SK-N-SH treated with all-trans-retinoic acid at 6 μM for 48 hours (cell line): ENCODE measurements around the gene JPH3.

Experiments used
- ZFP30 ChIP-seq: fragments of 450-650 bp; formaldehyde crosslinking; IDR thresholded peaks from 2 replicates; pipeline ENCODE4 v1.5.0; 2022; ENCODE audit warnings: mild to moderate bottlenecking, moderate library complexity
- TF ChIP-seq, protein P1 (sequence below): fragments of 250-450 bp; sonication (Bioruptor Pico); IDR thresholded peaks from 2 replicates; pipeline ENCODE4 v1.5.1; 2020; ENCODE audit warnings: low read depth, mild to moderate bottlenecking, moderate library complexity
- TF ChIP-seq, protein P2 (sequence below): fragments of 250-450 bp; sonication (Bioruptor Pico); IDR thresholded peaks from 2 replicates; pipeline ENCODE4 v1.8.0; 2020; ENCODE audit warnings: mild to moderate bottlenecking, moderate library complexity, borderline replicate concordance

DNA sequence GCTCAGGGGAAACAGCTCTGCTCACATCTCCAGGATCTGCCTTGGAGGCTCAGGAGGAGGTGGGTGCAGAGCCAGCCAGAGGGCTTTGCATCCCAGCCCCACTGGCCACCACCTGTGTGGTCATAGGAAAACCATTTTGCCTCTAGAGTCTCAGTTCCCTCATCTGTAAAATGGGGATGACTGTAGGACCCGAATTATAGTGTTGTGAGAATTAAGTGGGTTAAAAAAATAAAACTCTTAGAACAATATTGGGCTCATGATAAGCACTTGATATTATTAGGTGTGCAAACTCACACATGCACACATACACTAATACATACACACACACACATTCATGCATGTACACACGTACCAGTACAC, 19.4 kb upstream of the JPH3 start:
- no peak for TF ChIP-seq ZFP30 (CRISPR knock-in tag)
- TF ChIP-seq, protein P1, sequence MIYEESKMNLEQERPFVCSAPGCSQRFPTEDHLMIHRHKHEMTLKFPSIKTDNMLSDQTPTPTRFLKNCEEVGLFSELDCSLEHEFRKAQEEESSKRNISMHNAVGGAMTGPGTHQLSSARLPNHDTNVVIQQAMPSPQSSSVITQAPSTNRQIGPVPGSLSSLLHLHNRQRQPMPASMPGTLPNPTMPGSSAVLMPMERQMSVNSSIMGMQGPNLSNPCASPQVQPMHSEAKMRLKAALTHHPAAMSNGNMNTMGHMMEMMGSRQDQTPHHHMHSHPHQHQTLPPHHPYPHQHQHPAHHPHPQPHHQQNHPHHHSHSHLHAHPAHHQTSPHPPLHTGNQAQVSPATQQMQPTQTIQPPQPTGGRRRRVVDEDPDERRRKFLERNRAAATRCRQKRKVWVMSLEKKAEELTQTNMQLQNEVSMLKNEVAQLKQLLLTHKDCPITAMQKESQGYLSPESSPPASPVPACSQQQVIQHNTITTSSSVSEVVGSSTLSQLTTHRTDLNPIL (CRISPR knock-in tag) = no peak
- TF ChIP-seq, protein P2, sequence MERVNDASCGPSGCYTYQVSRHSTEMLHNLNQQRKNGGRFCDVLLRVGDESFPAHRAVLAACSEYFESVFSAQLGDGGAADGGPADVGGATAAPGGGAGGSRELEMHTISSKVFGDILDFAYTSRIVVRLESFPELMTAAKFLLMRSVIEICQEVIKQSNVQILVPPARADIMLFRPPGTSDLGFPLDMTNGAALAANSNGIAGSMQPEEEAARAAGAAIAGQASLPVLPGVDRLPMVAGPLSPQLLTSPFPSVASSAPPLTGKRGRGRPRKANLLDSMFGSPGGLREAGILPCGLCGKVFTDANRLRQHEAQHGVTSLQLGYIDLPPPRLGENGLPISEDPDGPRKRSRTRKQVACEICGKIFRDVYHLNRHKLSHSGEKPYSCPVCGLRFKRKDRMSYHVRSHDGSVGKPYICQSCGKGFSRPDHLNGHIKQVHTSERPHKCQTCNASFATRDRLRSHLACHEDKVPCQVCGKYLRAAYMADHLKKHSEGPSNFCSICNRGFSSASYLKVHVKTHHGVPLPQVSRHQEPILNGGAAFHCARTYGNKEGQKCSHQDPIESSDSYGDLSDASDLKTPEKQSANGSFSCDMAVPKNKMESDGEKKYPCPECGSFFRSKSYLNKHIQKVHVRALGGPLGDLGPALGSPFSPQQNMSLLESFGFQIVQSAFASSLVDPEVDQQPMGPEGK (CRISPR knock-in tag) = no peak
